H1 (cell line): ENCODE data around the gene SLC30A7.

Experiments
- ATF2 ChIP-seq: IDR thresholded peaks from 2 replicates; pipeline ENCODE4 v1.6.1; 2012; ENCODE audit warnings: low read length, inconsistent platforms
- CTCF ChIP-seq, 3 experiments: IDR thresholded peaks; 1 replicate in 2 of 3; 2 replicates in 1 of 3; pipeline versions ENCODE4 v1.5.1 to v1.6.1; 2011; ENCODE audit warnings: low read length in 3 of 3, mild to moderate bottlenecking in 3 of 3, inconsistent platforms in 2 of 3, low read depth in 1 of 3, moderate library complexity in 1 of 3; ENCODE audit not compliant: insufficient read depth in 1 of 3; ENCODE audit errors: control extremely low read depth in 1 of 3
- EP300 ChIP-seq, 2 experiments: IDR thresholded peaks; 1 replicate in 1 of 2; 2 replicates in 1 of 2; pipeline ENCODE4 v1.6.1; 2011 to 2012; ENCODE audit warnings: low read depth in 2 of 2, low read length in 2 of 2, mild to moderate bottlenecking in 2 of 2, borderline replicate concordance in 1 of 2, inconsistent platforms in 1 of 2, moderate library complexity in 1 of 2
- POLR2AphosphoS5 ChIP-seq: IDR thresholded peaks from 2 replicates; pipeline ENCODE4 v1.6.1; 2011; ENCODE audit warnings: low read depth, low read length
- ZNF274 ChIP-seq: IDR thresholded peaks from 2 replicates; pipeline ENCODE4 v1.7.0; 2012; ENCODE audit warnings: low read length, borderline replicate concordance; ENCODE audit errors: extremely low read depth

DNA sequence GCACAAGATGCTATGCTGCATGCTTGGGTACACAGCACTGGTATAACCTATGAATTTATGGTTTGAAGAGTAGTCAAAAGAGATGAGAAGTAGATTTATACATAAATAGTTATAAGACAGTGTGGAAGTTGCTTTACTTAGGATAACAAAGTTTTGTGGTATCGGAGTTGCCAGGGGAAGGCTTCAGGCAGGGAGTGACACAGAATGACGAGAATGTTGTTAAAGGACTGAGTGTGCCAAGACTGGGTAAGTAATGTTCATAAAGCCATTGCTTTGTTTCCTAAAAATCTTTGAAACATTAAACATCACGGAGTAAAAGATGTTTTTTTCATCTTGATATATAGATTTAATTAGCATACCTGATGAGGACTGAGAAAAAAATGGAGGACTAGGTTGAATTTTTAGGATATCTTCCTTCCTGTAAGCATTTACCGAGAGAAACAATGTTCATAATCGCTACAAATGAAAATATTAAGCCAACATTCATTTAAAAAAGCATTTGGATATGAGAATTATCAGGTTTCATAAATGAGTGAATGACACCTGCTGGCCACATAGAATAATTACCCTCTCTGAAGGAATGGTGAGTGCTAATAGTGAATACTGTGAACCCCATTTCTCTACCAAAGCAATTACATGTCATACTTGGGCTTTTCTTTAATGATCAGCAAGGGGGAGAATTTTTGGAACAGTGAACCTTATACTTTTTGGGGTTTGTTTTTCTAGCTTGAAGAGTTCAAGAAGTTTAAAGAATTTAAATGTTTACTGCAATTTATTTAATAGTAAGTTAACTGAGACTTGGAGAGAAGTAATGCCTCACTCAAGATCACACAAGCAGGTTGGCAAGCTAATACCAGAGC is 29.6 kb upstream of the SLC30A7 start:
- TF ChIP-seq ZNF274 (no peak), CTCF (IDR thresholded peaks at IDR 0.05; ENCODE audit: control extremely low read depth in 1 of 3, insufficient read depth in 1 of 3, low read depth in 1 of 3, low read length in 3 of 3) (peak in 2 of 3 experiments; percentile 17 to 38; a peak in 2 of 4 replicates), EP300 (IDR thresholded peaks at IDR 0.05; ENCODE audit: borderline replicate concordance in 1 of 2, low read depth in 2 of 2, low read length in 2 of 2) (no peak), POLR2AphosphoS5 (no peak), ATF2 (no peak)
